ENCODE data around the gene GINS1.
A peak's percentile ranks its signal among the peaks of the same experiment; 100 is the strongest.
"Not testable (repeated sequence)": the region's sequence is repeated elsewhere in the genome, so short reads cannot be mapped to it uniquely, and the experiment has no call there.

GINS1 gene

DNA sequence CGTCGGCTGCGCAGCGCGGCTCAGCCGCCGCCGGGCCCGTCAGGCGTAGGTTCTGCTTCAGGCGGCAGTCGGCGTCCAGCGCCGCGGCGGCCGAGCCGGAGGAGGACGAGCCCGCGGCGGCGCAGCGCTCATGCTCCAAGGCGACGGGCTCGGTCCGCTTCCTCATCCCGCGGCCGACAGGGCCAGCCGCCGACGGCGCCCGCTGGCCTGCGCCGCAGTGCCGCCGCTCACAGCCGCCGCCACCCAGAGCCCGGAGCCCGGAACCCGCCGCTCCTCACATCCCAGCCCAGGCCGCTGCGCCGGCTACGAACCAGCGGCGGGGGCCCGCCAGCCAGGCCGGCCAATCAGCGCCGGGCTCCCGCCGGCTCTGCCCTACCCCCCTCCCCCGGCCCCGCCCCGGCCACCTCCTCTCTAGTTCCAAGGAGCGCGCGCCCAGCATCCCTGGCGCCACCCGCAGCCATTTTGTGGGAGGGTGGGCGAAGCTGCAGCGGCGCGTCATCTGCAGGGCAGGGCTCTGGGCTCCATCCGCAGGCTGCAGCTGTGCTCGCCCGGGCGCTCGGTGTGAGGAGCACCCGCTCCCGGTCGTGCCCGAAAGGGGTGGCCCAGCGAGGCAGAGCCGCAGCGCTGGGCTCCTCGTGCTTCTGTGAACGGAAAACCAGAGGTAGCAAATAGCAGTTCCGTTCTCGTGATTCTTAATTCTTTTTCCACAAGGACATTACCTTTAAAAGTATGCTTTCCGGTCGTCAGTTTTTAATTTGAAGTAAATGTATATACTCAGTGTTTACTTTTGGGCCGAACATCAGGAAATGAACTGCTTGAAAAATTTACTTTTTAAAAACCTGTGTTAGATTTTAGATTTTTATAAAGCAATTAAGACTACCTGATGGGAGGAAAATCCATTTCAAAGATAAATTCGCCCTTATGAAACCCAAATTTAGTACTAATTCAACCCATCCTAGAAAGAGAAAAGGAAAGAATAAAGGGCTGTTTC lies 16.6 kb upstream of the GINS1 start, which contains the start of gene ABHD12:
Gene ABHD12 (minus strand): TSS at position 298 of the 991 bp plus-strand sequence. CDS start 132 bp downstream, at position 166.
- peak; percentile 98 for DNase-seq

DNA sequence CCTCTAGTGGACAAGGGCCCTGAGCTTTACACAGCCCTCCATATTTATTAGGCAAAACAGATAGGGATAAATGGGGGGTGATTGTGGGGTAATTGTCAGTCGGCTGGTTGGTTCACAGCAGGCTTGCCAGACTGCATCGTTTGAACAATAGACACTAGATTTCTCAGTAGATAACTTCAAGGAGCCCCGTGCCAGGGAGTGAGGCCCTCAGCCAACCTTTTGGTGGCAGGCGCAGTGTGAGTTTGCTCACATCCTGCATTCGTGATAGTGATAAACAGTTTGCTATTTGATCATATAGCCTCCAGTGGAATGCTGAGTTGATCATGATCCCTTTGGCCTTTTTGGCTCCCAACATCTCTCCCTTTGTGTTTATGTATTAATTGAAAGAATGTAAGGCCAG lies 13.2 kb upstream of the GINS1 start:
- DNase-seq: no peak

DNA sequence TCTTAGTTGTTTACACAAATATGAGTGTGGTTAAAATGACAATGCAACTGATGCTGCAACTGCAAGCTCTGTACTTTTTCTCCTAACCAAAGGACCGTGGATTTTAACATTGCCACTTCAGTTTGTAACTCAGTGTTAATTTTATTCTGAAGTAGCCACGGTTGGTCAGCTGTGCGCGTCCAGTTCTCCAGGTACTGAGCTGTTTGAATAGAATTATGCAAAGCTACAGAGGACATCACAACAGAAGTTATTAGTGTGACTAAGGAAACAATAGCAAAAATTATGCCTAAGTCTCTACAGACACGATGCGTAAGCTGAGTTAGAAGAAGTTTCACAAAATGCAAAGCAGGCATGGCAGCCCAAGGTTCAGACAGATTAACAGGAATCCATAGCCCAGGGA lies 12.5 kb upstream of the GINS1 start:
- no peak for DNase-seq

DNA sequence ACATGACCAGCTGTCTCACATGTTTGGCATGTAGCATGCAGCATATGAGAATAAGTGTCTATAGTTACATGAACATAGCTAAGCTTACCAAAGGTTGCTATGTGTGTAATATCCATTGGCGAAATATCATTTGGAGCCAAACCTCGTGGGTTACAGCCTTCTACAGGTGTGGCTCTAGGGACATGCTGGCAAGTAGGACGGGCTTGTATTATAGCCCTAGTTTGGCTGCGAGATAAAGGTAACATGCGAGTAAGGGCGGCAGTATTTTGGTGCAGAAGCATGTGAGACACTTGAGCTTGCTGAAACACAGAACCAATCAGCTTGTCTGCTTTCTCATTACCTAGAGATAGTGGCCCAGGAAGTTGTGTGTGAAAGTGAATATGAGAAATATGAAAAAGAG lies 10.4 kb upstream of the GINS1 start:
- DNase-seq: no peak

DNA sequence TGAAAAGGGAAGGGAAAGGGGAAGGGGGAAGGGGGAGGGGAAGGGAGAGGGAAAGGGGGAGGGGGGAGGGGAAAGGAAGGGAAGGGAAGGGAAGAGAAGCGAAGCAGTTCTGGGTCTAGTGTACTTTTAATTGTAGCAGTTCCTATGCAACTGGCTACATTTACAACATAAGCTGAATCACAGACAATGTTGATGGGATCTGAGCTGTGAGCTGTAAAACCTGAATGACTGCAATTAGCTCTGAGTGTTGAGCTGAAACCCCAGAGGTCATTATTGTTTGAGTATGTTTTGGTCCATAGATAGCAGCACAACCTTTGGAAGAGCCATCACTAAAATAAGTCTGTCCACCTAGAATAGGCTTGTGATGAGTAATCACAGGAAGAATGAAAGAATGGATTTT lies 9.7 kb upstream of the GINS1 start:
- no peak for DNase-seq

DNA sequence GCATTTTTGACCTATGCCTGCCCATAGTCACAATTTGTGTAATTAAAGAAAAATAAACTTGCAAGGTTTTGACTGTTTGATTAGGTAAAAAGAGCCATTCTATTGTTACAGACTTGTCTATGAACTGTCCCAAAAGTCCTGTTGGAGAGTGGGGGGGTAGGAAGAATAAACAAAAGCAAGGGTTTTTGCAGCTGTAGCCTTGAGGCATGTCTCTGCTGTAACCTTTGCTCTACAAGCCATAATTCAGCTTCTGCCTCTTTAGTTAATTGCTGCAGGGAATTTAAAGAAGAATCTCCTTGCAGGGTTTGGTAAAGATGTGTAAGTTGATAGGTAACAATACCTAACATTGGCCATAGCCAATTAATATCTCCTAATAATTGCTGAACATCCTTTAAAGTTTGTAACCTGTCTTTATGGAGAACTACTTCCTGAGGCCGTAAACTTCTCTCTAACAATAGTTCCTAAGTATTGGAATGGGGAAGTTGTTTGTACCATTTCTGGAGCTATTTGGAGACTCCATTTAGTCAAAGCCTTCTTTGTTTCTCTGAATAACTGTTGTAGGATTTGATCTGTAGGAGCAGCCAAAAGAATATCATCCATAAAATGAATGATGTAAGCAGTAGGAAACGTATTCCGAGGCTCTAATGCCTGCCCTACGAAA lies 9.0 kb upstream of the GINS1 start:
- no peak for DNase-seq

DNA sequence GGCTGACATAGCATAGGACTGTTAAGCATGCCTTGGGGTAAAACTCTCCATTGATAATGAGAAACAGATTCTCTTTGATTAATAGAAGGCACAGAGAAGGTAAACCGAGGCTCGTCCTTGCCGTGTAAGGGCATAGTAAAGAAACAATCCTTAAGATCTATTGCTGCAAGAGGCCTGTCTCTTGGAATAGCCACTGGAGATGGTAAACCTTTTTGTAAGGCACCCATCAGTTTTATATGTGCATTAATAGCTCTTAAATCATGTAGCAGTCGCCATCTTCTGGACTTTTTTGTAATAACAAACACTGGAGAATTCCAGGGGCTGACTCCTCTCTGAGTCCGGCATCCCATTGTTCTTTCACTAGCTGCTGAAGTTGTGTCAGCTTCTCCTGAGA lies 8.4 kb upstream of the GINS1 start:
- peak; percentile 83 for DNase-seq

DNA sequence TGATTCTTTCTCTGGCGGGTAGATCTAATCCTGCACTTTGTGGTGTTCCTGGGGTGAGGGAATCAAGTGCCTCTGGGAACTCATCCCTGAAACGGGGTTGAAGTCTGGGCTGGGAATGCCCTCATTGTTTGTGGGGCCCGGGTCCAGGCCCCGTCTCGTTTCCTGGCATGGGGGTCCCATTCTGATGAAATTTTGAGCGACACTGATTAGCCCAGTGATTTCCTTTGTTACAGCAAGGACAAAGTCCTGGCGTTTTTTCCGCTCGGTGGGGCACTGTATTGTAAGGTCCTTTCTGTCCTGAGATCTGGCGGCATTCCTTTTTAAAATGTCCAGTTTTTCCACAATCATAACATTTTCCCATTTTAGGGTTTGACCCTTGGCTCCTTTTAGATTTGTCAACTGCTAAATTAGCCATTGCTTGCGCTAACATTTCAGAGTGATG lies 7.2 kb upstream of the GINS1 start:
- not testable (repeated sequence) for DNase-seq

DNA sequence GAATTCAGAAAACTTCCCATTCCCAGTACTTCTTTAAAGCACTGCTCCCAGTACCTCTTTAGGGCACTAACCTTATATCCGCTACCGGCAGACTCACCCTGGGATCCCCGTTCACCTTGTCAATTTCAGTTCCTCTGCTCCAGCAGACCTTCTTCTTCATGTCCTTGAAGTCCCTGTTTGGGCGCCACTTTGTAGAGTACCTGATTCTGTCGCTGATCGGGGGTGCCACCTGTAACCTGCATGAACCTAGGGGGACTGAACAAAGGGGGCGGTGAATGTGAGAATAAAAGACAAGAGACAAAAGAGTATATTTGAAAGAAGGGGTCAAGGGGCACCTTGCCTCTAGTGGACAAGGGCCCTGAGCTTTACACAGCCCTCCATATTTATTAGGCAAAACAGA lies 4.9 kb upstream of the GINS1 start:
- DNase-seq: no peak

DNA sequence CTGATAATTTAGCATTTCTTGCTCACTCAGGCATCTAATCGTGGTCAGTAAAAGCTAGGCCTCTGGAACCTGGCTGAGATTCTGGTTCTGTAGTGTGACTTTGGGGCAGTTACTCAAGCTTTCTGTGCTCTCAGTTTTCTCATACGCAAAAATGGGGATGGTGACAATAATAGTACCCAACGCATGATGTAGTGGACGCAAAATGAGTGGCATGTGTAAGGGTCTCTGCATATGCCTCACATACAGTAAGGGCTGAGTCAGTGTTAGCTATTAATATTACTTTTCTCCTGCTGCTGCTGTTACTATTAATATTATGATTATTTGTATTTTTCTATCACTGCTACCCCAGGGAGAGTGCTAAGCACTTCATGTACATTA lies 686 bp downstream of the GINS1 start:
- peak; percentile 18 for DNase-seq

DNA sequence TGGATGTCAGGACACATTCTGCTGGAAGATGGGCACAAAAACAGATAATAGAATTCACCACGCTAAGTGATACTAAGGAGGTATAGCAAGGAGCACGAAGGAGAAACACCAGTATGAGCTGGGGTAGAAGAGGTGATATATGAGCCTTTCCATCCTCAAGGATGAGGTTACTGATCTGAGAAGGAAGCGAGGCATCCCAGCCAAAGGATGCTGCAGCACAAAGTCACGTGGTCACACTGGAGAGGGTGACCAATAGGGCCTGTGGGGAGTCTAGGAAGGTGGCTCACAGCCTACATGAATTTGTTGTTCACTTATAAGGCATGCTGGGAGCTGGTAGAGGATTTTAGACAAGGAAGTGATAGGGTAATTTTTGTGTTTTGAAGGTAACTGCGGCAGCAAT lies 1.4 kb downstream of the GINS1 start:
- no peak for DNase-seq

DNA sequence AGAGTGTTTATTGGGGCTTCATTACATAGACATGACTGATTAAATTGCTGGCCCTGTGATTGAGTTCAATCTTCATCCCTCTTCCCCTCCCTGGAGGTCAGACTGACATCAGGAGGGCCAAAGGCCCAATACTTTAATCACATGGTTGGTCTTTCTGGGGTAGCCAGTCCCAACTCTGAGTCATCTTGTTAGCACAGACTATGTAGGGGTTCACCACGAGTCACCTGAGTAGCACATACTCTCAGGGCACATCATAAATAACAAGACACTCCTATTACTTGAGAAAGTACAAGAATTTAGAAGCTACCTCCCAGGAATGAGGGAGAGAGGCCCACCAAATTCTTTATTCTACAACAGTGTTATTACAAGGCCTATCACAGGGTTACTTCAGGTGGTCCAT lies 11.3 kb downstream of the GINS1 start:
- DNase-seq: no peak

DNA sequence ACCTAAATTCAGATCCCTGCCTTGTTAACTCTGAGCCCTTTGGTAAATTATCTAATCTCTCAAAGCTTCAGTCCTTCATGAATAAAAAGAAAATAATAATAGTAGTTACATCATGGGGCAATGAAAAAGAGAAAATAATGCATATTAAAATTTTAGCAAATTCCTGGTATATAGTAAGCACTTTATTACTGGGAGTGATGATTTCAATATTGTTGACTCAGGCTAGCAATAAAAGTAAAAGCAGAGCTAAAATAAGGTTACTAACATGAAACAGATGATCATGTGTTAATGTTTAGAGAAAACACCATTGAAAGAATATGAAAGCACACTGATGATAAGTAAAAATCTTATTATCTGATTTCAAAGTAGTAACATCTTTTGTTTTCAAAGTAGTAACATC lies 13.6 kb downstream of the GINS1 start:
- DNase-seq: no peak

DNA sequence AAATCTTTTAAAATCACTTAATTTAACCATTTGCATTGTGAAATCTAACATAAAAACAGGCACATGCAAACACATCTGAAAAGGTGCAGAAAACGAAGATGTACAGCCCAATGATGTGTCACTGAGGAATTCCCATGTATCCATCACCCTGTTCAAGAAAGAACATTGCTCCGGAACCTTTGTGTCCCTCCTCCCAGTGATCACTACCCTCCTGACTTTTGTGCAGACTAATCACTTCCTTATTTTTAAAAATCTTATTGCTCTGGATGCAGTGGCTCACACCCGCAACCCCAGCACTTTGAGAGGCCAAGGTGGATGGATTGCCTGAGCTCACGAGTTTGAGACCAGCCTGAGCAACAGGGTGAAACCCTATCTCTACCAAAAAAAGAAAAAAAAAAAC lies 14.6 kb downstream of the GINS1 start:
- DNase-seq: no peak

DNA sequence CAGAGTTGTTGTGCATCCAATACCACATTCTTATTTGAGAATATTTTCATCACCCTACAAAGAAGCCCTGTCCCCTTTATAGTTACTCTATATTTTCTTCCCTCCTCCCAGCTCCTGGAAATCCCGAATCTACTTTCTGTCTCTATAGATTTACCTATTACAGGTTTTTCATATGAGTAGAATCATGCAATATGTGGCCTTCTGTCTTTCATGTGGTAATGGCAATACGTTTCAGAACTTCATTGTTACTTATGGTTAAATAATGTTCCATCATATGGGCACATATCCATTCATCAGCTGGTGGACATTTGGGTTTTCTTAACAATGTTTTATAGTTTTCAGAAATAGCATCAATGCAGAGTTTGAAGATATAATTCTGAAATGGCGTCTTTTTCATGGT lies 17.1 kb downstream of the GINS1 start:
- DNase-seq: no peak

DNA sequence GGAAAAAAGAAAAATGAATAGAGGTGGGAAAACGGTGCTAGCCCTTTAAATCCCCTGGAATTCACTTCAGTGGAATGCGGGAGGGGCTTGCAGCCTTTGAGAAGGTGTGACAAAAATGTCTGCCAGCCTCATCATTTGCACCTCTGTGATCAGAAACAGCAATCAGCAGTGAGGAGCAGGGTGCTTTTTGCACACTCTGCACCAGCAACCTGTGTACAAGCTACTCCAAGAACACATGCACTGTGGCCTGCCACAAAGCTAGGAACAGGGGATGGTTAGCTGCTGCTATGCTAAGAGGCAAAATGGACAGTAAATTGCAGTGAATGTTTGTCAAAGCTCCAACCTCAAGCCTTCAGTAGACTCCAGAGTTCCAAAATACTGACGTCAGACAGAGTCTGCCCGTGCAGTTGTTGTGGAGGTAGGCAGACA lies 29.7 kb downstream of the GINS1 start:
- DNase-seq: no peak

DNA sequence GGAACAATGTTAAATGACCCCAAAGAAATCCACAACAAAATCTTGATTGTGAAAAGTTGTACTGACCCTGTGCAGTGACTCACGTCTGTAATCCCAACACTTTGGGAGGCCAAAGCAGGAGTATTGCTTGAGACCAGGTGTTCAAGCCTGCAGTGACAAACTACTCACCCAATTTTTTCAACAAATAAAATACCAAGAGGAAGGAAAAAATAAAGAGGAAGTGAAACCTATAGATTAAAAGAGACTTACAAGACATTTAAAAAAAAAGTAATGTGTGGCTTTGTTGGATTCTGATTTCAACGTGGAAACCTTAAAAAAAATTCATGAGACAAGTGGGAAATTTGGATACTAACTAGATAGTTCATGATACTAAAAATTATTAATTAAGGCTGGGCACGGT lies 31.9 kb downstream of the GINS1 start:
- peak; percentile 8 for DNase-seq

DNA sequence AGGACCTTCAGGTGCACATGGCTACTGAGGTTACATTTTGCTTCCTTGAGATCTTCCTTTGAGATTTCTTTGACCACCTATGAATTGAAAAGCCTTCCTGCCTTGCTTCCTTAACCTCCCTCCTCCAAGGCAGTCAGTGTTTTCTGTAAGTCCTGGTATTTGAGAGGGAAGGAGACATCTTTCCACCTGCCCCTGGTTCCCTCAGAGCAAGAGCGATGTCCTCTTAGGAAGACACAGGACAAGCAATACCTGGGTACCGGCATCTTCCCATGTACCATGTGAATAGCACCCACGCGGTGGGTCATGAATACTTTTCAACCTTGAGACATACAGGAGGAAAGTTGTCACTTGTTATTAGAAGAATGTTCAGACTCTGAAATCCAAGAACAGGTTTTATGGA lies 37.1 kb downstream of the GINS1 start:
- no peak for DNase-seq

DNA sequence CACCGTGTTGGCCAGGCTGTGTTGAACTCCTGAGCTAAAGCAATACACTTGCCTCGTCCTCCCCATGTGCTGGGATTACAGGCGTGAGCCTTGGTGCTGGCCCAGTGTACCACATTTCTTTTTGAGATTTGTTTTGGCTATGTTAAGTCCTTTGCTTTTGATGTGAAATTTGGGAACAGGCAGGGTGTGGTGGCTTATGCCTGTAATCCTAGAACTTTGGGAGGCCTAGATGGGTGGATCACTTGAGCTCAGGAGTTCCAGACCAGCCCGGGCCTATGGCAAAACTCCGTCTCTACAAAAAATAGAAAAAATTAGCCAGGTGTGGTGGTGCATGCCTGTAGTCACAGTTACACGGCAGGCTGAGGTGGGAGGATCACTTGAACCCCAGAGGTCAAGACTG lies 40.2 kb downstream of the GINS1 start:
- DNase-seq: no peak

DNA sequence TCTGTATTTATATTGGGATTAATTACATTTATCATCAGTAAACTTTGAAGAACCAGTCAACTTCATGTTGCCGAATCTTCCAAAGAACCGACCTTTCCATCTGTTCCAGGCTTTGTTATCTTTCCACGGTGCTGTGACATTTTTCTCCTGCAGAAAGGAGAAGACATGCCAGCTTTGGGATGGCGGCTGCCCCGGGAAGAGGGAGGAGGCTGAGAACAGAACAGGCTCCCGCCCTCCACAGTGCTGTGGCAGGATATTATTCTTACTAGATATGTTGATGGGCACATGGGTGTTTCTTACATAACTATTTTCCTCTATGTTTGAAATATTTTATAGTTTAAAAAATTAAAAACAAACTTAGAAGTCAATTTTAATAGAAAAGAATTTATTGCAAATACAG lies 44.9 kb downstream of the GINS1 start:
- DNase-seq: no peak

DNA sequence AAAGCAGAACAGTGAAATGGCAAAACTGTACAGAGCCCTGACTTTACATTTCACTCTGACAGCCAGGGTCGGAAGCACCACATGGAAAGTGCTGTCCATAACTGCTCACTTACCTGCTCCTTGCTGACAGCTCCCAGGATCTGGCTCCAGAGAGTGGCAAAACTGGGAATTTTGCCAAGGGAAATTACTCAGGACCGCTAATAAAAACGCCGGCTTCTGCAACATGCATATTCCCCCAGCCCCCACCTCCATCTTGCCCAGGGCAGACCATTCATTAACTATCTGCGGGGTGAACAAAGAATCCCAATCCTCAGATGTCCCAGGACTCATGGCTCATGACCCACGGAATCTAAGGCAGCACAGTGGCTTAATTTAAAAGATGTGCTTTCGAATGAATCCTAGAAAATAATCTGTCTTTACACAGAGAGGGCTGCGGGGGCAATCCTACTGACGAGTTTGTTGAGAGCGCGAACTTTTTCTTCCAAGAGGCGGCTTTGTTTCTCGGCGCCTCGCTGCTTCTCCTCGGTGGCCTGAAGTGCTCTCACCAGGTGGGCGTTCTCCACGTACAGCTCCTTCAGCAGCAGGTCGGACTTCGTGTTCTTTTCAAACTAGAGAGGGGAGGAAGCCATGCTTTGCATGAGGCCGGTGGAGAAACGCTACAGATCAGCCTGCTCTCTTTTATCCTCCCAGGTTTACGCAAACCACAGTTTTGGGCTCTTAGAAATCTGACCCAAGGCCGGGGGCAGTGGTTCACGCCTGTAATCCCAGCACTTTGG lies 45.8 kb downstream of the GINS1 start:
- DNase-seq: no peak

DNA sequence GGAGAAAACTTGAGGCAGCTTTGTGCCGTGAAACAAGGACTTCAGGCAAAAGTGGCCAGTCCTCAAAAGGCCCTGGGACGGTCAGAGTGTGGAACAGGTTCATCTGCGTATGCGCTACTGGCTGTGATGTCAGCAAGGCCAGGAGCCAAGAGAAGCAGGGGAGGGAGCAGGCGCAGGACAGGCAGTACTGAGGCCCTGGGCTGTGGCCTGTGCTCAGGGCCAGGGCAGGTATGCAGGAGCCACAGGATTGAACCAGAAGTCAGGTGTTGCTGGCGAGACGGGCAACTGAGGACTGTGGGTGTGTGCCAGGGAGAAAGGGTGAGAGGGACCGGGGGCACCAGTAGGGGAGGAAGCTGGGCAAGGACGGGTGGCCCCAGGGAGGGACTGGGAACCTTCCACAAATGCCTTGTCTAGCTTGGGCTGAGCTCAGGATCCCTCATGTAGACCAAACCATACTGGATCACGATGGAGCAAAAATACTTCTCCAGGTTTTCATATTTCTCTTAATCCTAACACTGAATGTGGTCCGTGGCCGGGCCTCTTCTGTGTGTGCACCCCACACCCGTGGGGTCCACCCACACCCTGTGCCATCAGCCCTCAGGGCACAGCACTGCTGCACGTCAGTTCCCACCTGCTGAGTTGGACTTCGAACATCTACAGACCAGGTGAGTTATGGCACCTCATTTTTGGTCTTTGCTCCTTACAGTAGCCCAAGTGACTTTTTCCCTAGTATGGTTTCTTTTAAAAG lies 46.9 kb downstream of the GINS1 start:
- no peak for DNase-seq

All from hematopoietic multipotent progenitor cell treated with erythropoietin and hydrocortisone succinate and interleukin-3 and kit ligand, for 6 days (in vitro differentiated cells).